Liver (tissue), 9 donors: ENCODE data around the gene CLDN14. TPM values are rescaled to one million over a fixed set of nuclear protein-coding genes. Genes with fewer than 3 reads are reported as not detected.
A peak's percentile ranks its signal among the peaks of the same experiment; 100 is the strongest.

Source experiments
- DNase-seq: peaks from one replicate; pipeline ENCODE4 v3.0.0-alpha.2; 2017; ENCODE audit warnings: low spot score
- H3K27ac ChIP-seq, 2 donors: one replicate each; pipeline ENCODE4 v1.7.0; 2013; ENCODE audit warnings: inconsistent platforms in 2 of 2, low read length in 2 of 2, control low read depth in 1 of 2, low read depth in 1 of 2, mild to moderate bottlenecking in 1 of 2
- H3K27me3 ChIP-seq, 4 donors: one replicate each; pipeline versions ENCODE4 v1.6.1 to v1.7.0; 2013; ENCODE audit warnings: low read length in 3 of 4, inconsistent platforms in 1 of 4, mild to moderate bottlenecking in 1 of 4, moderate library complexity in 1 of 4; ENCODE audit not compliant: control insufficient read depth in 4 of 4, insufficient read depth in 4 of 4
- H3K36me3 ChIP-seq, 4 donors: one replicate each; pipeline versions ENCODE4 v1.6.1 to v1.7.0; 2013; ENCODE audit warnings: low read length in 3 of 4, mild to moderate bottlenecking in 3 of 4, low read depth in 1 of 4, moderate library complexity in 1 of 4; ENCODE audit not compliant: control insufficient read depth in 4 of 4, insufficient read depth in 3 of 4
- H3K4me1 ChIP-seq, 4 donors: one replicate each; pipeline versions ENCODE4 v1.6.1 to v1.7.0; 2013; ENCODE audit warnings: low read length in 3 of 4, mild to moderate bottlenecking in 3 of 4, moderate library complexity in 1 of 4; ENCODE audit not compliant: control insufficient read depth in 4 of 4, insufficient read depth in 4 of 4
- H3K4me3 ChIP-seq, 3 donors: one replicate each; pipeline versions ENCODE4 v1.6.1 to v1.7.0; 2013; ENCODE audit warnings: low read length in 3 of 3, control low read depth in 1 of 3, low read depth in 1 of 3, mild to moderate bottlenecking in 1 of 3
- H3K9ac ChIP-seq, 2 donors: one replicate each; pipeline ENCODE4 v1.7.0; 2013; ENCODE audit warnings: low read length in 2 of 2, mild to moderate bottlenecking in 2 of 2, moderate library complexity in 2 of 2, control low read depth in 1 of 2, low read depth in 1 of 2
- H3K9me3 ChIP-seq, 4 donors: one replicate each; pipeline versions ENCODE4 v1.6.1 to v1.7.0; 2013; ENCODE audit warnings: low read length in 3 of 4; ENCODE audit not compliant: control insufficient read depth in 4 of 4
- EGR1 ChIP-seq, 2 donors: IDR thresholded peaks; 2 replicates each; pipeline ENCODE4 v1.6.1; 2016 to 2018; ENCODE audit warnings: antibody characterized with exemption in 2 of 2, low read depth in 2 of 2
- GABPA ChIP-seq, 2 donors: IDR thresholded peaks in 1 of 2; conservative IDR thresholded peaks in 1 of 2; 2 replicates each; pipeline ENCODE4 v1.6.1; 2016; ENCODE audit warnings: antibody characterized with exemption in 2 of 2, mild to moderate bottlenecking in 1 of 2, moderate library complexity in 1 of 2
- HNF4A ChIP-seq, 2 donors: conservative IDR thresholded peaks; 2 replicates each; pipeline ENCODE4 v1.6.1; 2016; ENCODE audit warnings: antibody characterized with exemption in 2 of 2, mild to moderate bottlenecking in 2 of 2
- HNF4G ChIP-seq: IDR thresholded peaks from 2 replicates; pipeline ENCODE4 v1.6.1; 2016; ENCODE audit warnings: antibody characterized with exemption
- NR2F2 ChIP-seq: IDR thresholded peaks from 2 replicates; pipeline ENCODE4 v1.6.1; 2016; ENCODE audit warnings: antibody characterized with exemption
- RAD21 ChIP-seq, 2 donors: IDR thresholded peaks; 2 replicates each; pipeline ENCODE4 v1.6.1; 2016; ENCODE audit warnings: antibody characterized with exemption in 2 of 2, mild to moderate bottlenecking in 2 of 2
- RXRA ChIP-seq, 2 donors: IDR thresholded peaks; 2 replicates each; pipeline ENCODE4 v1.6.1; 2017 to 2018; ENCODE audit warnings: antibody characterized with exemption in 2 of 2, mild to moderate bottlenecking in 1 of 2
- SP1 ChIP-seq: IDR thresholded peaks from 2 replicates; pipeline ENCODE4 v1.6.1; 2018; ENCODE audit warnings: antibody characterized with exemption, mild to moderate bottlenecking
- TAF1 ChIP-seq: conservative IDR thresholded peaks from 2 replicates; pipeline ENCODE4 v1.6.1; 2016; ENCODE audit warnings: antibody characterized with exemption, mild to moderate bottlenecking
- YY1 ChIP-seq: IDR thresholded peaks from 2 replicates; pipeline ENCODE4 v1.6.1; 2016; ENCODE audit warnings: antibody characterized with exemption, mild to moderate bottlenecking
- WGBS: extraction: QIAGEN DNeasy Blood & Tissue Kit; methylation state at CpG from one replicate; pipeline ENCODE4 v1.1.7; 2013; 5-methylcytosine and 5-hydroxymethylcytosine counted together
- polyA plus RNA-seq, 2 donors: library from polyadenylated mRNA; stranded (reverse) in 1 of 2; unstranded in 1 of 2; fragments of 200-250 nt in 1 of 2; fragments of >200 nt in 1 of 2; fragmentation: Nextera tagmentation in 1 of 2; extraction: Ambion mirVana in 1 of 2; gene quantifications; one replicate each; pipeline versions ENCODE4 v1.2.1 to v1.2.3, GENCODE V29; 2013 to 2015
- total RNA-seq, 2 donors: library from RNA; depleted of rRNA; stranded (reverse); fragments of >200 nt; gene quantifications; one replicate each; pipeline ENCODE4 v1.2.3, GENCODE V29; 2014
- TF ChIP-seq, protein P1 (sequence below): IDR thresholded peaks from 2 replicates; pipeline ENCODE4 v1.6.1; 2016; ENCODE audit warnings: antibody characterized with exemption, mild to moderate bottlenecking
- TF ChIP-seq, protein P2 (sequence below): fragments of 150-350 bp; IDR thresholded peaks from 2 replicates; pipeline ENCODE4 v1.5.1; 2017; ENCODE audit warnings: improper control_type of control experiment, low read depth, low read length; ENCODE audit not compliant: missing input control
- donor health status: healthy.
- donor health status: healthy.
- donor health status: healthy.
- donor health status: healthy.
- donor health status: healthy.

Gene CLDN14
- total and polyA plus RNA-seq, 4 donors = 6.3 to 19.4 (median 13.4) TPM

- no peaks in the 10 kb centered on the region for H3K36me3 ChIP-seq
- TF ChIP-seq SP1 (no peak), EGR1 (IDR thresholded peaks at IDR 0.05; ENCODE audit: low read depth in 2 of 2) (no peak), YY1 (no peak), RAD21 (IDR thresholded peaks at IDR 0.05) (no peak), RXRA (IDR thresholded peaks at IDR 0.05) (no peak), HNF4G (no peak)
- TF ChIP-seq, protein P1, sequence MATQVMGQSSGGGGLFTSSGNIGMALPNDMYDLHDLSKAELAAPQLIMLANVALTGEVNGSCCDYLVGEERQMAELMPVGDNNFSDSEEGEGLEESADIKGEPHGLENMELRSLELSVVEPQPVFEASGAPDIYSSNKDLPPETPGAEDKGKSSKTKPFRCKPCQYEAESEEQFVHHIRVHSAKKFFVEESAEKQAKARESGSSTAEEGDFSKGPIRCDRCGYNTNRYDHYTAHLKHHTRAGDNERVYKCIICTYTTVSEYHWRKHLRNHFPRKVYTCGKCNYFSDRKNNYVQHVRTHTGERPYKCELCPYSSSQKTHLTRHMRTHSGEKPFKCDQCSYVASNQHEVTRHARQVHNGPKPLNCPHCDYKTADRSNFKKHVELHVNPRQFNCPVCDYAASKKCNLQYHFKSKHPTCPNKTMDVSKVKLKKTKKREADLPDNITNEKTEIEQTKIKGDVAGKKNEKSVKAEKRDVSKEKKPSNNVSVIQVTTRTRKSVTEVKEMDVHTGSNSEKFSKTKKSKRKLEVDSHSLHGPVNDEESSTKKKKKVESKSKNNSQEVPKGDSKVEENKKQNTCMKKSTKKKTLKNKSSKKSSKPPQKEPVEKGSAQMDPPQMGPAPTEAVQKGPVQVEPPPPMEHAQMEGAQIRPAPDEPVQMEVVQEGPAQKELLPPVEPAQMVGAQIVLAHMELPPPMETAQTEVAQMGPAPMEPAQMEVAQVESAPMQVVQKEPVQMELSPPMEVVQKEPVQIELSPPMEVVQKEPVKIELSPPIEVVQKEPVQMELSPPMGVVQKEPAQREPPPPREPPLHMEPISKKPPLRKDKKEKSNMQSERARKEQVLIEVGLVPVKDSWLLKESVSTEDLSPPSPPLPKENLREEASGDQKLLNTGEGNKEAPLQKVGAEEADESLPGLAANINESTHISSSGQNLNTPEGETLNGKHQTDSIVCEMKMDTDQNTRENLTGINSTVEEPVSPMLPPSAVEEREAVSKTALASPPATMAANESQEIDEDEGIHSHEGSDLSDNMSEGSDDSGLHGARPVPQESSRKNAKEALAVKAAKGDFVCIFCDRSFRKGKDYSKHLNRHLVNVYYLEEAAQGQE = no peak
- peaks cover 0 to 11% (median 3%) of the 10 kb centered on the region in 4 donors for H3K4me1 ChIP-seq
- no peaks in the 10 kb centered on the region for H3K9me3 ChIP-seq
- no peaks in the 10 kb centered on the region for H3K27me3 ChIP-seq
- no peak overlapping the region for H3K4me3 ChIP-seq
- 94% methylated on average over 8 of the region's 8 CpGs for WGBS
- no peak for DNase-seq
- no peak overlapping the region for H3K27ac ChIP-seq
- no peak overlapping the region for H3K9ac ChIP-seq
These were observed 55.3 kb downstream of the CLDN14 start for GRCh38 chr21:36424592-36424991.

GRCh38 chr21:36423771-36424433 lies 56.0 kb downstream of the CLDN14 start:
- TF ChIP-seq HNF4G = no peak
- TF ChIP-seq NR2F2 = no peak
- TF ChIP-seq TAF1 = no peak
- TF ChIP-seq YY1 = no peak
- TF ChIP-seq HNF4A (conservative IDR thresholded peaks at IDR 0.05) = no peak
- H3K9ac ChIP-seq = no peak overlapping the region
- 90% methylated on average over 12 of the region's 12 CpGs for whole genome bisulfite sequencing
- H3K4me1 ChIP-seq = peaks cover 0 to 11% (median 3%) of the 10 kb centered on the region in 4 donors
- H3K27ac ChIP-seq = no peak overlapping the region
- no peaks in the 10 kb centered on the region for H3K27me3 ChIP-seq
- H3K36me3 ChIP-seq = no peaks in the 10 kb centered on the region
- DNase-seq = no peak
- no peaks in the 10 kb centered on the region for H3K9me3 ChIP-seq
- no peak overlapping the region for H3K4me3 ChIP-seq

GRCh38 chr21:36422279-36423098 lies 57.4 kb downstream of the CLDN14 start:
- Histone ChIP-seq H3K4me3 (no peak overlapping the region), H3K9me3 (no peaks in the 10 kb centered on the region), H3K4me1 (peaks cover 0 to 11% (median 3%) of the 10 kb centered on the region in 4 donors), H3K9ac (no peak overlapping the region), H3K36me3 (no peaks in the 10 kb centered on the region), H3K27me3 (no peaks in the 10 kb centered on the region), H3K27ac (no peak overlapping the region)
- peak; percentile 70 for DNase-seq
- WGBS = 49% methylated on average over 28 of the region's 28 CpGs
- peak in 1 of 2 donors; percentile 12 for TF ChIP-seq RXRA (IDR thresholded peaks at IDR 0.05)
- TF ChIP-seq GABPA (IDR thresholded peaks at IDR 0.05 in 1 of 2, conservative IDR thresholded peaks at IDR 0.05 in 1 of 2) = no peak
- TF ChIP-seq RAD21 (IDR thresholded peaks at IDR 0.05) = peak; percentile 72 to 82
- TF ChIP-seq, protein P2, sequence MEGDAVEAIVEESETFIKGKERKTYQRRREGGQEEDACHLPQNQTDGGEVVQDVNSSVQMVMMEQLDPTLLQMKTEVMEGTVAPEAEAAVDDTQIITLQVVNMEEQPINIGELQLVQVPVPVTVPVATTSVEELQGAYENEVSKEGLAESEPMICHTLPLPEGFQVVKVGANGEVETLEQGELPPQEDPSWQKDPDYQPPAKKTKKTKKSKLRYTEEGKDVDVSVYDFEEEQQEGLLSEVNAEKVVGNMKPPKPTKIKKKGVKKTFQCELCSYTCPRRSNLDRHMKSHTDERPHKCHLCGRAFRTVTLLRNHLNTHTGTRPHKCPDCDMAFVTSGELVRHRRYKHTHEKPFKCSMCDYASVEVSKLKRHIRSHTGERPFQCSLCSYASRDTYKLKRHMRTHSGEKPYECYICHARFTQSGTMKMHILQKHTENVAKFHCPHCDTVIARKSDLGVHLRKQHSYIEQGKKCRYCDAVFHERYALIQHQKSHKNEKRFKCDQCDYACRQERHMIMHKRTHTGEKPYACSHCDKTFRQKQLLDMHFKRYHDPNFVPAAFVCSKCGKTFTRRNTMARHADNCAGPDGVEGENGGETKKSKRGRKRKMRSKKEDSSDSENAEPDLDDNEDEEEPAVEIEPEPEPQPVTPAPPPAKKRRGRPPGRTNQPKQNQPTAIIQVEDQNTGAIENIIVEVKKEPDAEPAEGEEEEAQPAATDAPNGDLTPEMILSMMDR = peak; percentile 63
- no peak for TF ChIP-seq NR2F2
- TF ChIP-seq HNF4A (conservative IDR thresholded peaks at IDR 0.05) = peak in 1 of 2 donors; percentile 32
